GM21367 (cell line): ENCODE results near the gene ANKRD50.

Source experiments
- ATAC-seq: cut with Tn5 transposase; IDR thresholded peaks from one replicate; pipeline ENCODE4 v1.9.1; 2021; ENCODE audit not compliant: unreplicated experiment

The ANKRD50 gene

DNA sequence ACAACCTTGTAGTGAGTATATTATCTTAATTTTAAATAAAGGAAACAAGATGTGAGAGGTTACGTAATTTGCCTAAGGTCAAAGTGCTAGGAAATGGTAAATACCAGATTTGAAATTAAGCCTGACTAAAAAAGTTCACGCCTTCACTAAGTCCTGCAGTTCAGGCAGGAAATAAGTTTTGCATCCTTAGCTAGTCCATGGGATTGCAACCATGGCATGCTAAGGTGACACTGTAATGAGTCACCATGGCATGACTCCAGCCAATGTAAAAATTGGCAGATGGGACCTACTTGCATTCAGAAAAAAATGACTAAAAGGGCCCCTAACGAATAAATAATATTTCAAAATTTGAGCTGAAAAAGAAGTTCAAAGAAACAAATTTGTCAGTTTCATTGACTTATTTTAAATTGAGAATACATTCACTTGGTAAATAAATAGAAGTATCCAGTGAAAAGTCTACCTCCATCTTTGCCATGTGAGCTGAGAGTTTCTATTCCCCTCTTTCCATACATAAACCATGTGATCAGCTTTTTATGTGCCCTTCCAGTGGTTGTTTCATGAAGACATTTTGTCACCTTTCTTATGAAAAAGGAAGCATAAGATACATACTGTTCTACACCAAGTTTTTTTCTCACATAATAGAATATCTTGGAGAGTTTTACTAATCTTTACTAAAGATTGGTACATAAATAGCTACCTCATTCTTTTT is 72.4 kb downstream of the ANKRD50 start:
- no peak for ATAC-seq

DNA sequence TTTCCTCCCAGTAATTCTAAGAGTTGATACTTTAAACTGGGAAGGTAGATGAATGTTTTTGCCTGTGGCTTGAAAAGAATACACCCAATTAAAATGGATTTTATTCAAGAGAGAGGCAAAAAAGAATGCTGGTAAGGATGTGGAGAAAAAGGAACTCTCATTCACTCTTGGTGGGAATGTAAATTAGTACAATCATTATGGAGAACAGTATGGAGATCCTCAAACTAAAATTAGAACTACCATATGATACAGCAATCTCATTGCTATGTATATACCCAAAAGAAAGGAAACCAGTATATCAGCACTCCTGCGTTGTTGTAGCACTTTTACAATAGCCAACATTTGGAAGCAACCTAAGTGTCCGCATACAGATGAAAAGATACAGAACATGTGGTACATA is 75.2 kb downstream of the ANKRD50 start:
- ATAC-seq, result no peak

DNA sequence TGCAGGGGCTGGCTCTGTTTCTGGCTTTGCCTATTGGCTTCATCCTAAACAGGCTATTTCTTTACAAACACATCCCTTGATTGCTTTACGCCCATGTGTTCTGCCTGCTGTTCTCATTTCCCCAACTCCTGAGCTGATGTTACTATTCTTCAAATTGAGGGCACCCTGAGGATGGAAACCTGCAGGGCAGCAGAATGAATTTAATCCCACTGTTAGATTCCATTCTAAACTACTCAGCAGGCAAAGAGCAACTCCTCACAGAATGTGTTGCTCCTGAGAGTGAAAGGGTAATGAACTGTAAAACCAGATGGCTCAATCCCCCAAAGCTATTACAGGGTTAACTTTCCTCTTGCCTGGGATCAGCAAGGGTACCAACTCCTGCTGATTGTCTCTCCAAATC is 75.7 kb downstream of the ANKRD50 start:
- no peak for ATAC-seq

DNA sequence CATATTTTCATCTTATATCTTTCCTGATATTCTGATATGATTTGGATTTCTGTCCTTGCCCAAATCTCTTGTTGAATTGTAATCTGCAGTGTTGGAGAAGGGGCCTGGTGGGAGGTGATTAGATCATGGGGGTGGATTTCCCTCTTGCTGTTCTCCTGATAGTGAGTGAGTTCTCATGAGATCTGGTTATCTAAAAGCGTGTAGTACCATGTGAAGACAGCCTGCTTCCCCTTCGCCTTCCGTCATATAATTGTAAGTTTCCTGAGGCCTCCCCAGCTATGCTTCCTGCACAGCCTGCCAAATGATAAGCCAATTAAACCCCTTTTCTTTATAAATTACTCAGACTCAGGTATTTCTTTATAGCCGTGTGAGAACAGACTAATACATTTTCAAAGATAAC is 77.2 kb downstream of the ANKRD50 start:
- no peak for ATAC-seq

DNA sequence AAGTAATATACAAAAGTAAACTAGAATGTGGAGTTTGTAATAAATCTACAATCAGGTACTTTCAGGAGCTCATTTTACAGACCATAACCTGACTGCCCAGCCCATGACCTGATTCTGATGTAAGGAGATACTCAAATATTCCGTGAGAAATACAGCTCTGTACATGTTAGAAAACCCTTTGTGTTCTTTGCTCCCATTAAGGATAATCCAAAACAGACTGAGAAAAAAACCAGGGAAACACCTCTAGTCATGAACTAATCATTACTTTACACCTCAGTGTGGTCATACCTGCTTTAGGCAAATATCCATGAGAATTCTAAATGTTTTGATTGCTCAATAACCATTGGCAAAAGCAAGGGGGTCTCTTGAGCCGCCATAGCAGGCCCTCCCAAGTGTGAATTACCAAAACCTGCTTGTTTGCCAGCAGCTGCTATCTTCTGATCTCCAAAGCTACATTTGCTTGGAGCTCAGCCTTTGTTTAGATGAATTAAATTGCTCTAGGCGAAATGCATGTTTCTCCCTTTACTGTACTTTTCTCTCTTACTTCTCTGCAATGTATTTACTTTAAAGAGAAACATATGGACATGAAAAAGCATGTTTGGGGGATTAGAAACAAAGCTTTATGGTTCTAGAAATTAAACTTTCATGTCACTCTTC is 79.1 kb downstream of the ANKRD50 start:
- ATAC-seq, result no peak

DNA sequence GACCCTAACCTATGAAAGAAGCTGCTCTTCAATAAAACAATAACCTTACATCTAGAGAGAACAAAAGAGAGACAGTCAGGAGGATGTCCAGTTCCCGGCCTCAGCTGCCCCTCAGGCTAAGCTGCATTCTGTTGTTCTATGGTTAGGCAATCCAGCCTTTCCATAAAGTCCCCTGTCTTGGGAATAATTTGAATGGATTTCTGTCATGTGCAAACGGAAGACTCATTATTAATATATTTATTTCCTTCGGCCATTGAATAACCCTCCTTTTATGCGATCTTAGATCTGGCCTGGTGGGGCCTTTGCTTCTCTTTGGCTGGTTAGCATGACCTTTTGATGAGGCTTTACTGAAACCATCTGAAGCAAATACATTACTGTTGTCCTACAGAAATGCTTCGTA is 80.1 kb downstream of the ANKRD50 start:
- ATAC-seq, result no peak

DNA sequence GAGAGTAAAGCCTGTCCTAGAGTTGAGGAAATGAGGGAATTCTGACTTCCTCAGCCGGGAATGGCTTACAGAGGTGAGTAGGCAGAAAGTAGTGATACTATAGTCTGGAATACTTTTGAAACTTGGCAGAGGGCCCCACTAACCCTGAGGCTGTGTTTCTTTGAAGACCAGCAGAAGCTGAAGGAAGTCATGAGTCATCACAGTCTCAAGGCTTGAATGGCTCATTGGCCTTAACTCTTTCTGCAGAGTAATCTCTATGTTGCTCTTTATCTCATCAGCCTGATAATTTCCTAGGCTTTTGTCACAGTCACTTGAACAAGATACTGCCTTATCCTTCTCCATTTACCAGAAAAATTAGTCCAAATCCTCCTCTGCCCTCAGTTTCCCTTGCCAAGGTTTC is 80.8 kb downstream of the ANKRD50 start:
- peak; percentile 92 for ATAC-seq

DNA sequence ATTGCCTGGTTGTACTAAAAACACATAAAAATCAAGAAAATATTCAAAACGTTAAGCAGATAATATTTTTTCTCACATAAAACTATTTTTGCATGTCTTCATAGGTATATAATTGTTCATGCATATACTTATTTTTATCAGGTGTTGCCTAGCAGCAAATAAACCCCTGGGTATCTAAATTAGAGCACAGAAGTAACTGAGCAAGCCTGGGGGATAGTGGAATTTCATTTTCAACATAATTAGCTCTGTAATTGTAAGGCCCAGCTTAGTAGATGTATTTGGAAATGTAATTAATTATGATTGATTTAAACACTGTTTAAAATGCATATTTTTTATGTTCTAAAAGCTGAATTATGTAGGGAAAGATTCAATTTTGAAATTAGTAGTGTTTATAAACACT is 82.9 kb downstream of the ANKRD50 start:
- no peak for ATAC-seq
